IPS-20b (cell line): Measurements from ENCODE around the gene ZNF580.
A peak's percentile ranks its signal among the peaks of the same experiment; 100 is the strongest.

Experiments used
- H3K27ac ChIP-seq: one replicate; pipeline ENCODE4 v1.5.1; 2013; ENCODE audit warnings: low read length
- H3K27me3 ChIP-seq: 2 replicates; pipeline ENCODE4 v1.6.1; 2013; ENCODE audit warnings: mild to moderate bottlenecking, low read length, inconsistent platforms; ENCODE audit not compliant: insufficient read depth
- H3K36me3 ChIP-seq: 2 replicates; pipeline ENCODE4 v1.6.1; 2013; ENCODE audit warnings: low read depth, mild to moderate bottlenecking, inconsistent platforms, low read length, moderate library complexity; ENCODE audit not compliant: insufficient read depth
- H3K4me1 ChIP-seq: 2 replicates; pipeline ENCODE4 v1.6.1; 2013; ENCODE audit warnings: mild to moderate bottlenecking, control low read depth, inconsistent platforms, low read length, moderate library complexity; ENCODE audit not compliant: insufficient read depth
- H3K4me3 ChIP-seq: 2 replicates; pipeline ENCODE4 v1.5.1; 2013; ENCODE audit warnings: mild to moderate bottlenecking, low read length, inconsistent platforms
- H3K9ac ChIP-seq: 2 replicates; pipeline ENCODE4 v1.6.1; 2013; ENCODE audit warnings: low read depth, mild to moderate bottlenecking, inconsistent platforms, low read length, moderate library complexity
- H3K9me3 ChIP-seq: 2 replicates; pipeline ENCODE4 v1.6.1; 2013; ENCODE audit warnings: mild to moderate bottlenecking, low read depth, low read length, inconsistent platforms; ENCODE audit not compliant: insufficient read depth

The ZNF580 gene

GRCh38 chr19:55643887-55644176 is 3.0 kb downstream of the ZNF580 start:
- Histone ChIP-seq H3K27ac (peak overlapping the region; percentile 46), H3K27me3 (no peaks in the 10 kb centered on the region), H3K9ac (peak overlapping the region; percentile 97), H3K4me3 (peak overlapping the region; percentile 79), H3K4me1 (no peaks in the 10 kb centered on the region; the same call in 1 of the 2 replicates), H3K36me3 (peaks cover 15% of the 10 kb centered on the region), H3K9me3 (no peaks in the 10 kb centered on the region)

- no peaks in the 10 kb centered on the region; the same call in 1 of the 2 replicates for H3K4me1 ChIP-seq
- H3K36me3 ChIP-seq = peaks cover 15% of the 10 kb centered on the region
- no peaks in the 10 kb centered on the region for H3K9me3 ChIP-seq
- H3K27me3 ChIP-seq = no peaks in the 10 kb centered on the region
- H3K9ac ChIP-seq = peak overlapping the region; percentile 97
- peak overlapping the region; percentile 79 for H3K4me3 ChIP-seq
- peak overlapping the region; percentile 46 for H3K27ac ChIP-seq
These were observed 3.5 kb downstream of the ZNF580 start for GRCh38 chr19:55644191-55644833.

DNA sequence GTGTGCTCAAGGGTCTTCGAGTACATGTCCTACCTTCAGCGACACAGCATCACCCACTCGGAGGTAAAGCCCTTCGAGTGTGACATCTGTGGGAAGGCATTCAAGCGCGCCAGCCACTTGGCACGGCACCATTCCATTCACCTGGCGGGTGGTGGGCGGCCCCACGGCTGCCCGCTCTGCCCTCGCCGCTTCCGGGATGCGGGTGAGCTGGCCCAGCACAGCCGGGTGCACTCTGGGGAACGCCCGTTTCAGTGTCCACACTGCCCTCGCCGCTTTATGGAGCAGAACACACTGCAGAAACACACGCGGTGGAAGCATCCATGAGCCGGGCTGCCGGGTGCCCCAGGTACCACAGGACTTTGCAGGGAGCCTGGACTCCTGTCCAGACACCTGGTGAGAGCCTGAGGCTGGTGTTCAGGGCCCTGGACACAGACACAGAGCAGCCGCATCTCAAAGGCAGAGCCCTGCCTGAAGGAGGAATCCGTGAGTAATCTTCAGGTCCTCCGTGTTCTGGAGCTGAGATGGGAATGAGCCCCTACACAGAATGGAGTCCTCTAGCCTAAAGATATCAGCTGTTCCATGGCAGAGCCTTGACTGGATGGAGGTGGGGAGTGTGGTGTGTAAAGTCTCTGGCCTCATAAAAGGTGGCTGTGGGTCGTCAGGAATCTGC is 4.2 kb downstream of the ZNF580 start:
- Histone ChIP-seq H3K9ac (peak overlapping the region; percentile 97; the same call in 1 of the 2 replicates), H3K27ac (no peak overlapping the region), H3K36me3 (peaks cover 15% of the 10 kb centered on the region), H3K4me3 (peak overlapping the region; percentile 79; the same call in 1 of the 2 replicates), H3K27me3 (no peaks in the 10 kb centered on the region), H3K4me1 (no peaks in the 10 kb centered on the region; the same call in 1 of the 2 replicates), H3K9me3 (no peaks in the 10 kb centered on the region)

DNA sequence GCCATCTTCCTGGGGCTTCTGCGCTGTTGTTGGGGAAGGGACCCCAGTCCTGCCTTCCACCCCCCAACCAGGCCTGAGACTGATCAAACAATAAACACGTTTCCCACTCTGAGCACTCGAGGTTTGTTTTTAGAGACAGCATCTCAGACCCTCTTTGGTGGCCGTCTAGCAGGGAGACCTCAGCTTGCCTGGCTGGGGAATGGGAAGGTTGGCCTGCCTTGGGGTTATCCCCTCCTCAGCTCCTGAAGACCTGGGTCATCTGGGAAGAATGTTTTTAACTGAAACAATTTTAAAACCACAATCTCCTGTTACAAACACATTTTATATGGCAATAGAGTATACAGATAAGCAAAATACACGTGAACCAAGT is 4.7 kb downstream of the ZNF580 start:
- Histone ChIP-seq H3K9ac (no peak overlapping the region), H3K4me3 (no peak overlapping the region), H3K9me3 (no peaks in the 10 kb centered on the region), H3K36me3 (peaks cover 15% of the 10 kb centered on the region), H3K27ac (no peak overlapping the region), H3K27me3 (no peaks in the 10 kb centered on the region), H3K4me1 (no peaks in the 10 kb centered on the region; the same call in 1 of the 2 replicates)

DNA sequence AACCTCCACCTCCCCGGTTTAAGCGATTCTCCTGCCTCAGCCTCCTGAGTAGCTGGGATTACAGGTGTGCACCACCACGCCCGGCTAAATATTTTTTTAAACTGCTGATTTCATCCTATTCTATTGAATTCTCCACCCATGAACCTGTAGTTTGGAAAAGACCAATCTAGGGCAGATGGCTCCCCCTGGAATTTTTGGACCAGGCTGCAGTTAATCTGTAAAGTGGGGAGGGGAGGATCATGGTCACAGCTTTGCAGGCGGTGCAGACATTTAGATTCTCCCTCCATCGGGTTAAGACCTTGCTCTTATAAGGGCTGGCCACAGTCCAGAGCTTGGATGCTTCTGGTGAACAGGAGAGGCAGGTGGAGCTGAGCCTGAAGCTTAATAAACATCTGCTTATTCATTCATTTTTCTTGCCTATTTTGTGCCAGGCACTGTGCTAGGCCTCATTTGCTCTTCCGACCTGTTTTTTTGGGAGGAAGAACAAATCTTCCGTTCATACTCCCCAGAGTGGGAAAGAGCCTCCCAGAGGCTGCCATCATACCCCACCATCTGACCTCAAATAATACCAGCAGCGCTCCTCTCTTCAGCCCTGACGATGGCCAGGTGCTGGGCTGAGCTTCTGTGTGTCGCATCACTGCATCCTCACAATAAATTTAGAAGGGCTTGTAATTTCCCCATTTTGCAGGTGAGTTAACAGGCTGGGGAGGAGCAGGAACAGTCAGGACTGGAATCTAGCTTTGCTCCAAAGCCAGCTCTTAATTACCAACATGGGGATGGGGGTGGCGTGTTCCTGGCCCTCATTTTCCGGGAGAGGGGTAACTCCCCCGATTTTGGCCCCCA is 6.3 kb downstream of the ZNF580 start:
- no peaks in the 10 kb centered on the region; the same call in 1 of the 2 replicates for H3K4me1 ChIP-seq
- peak overlapping the region; percentile 75; the same call in 1 of the 2 replicates for H3K9ac ChIP-seq
- peaks cover 15% of the 10 kb centered on the region for H3K36me3 ChIP-seq
- peak overlapping the region; percentile 81 for H3K4me3 ChIP-seq
- no peaks in the 10 kb centered on the region for H3K9me3 ChIP-seq
- H3K27ac ChIP-seq = no peak overlapping the region
- H3K27me3 ChIP-seq = no peaks in the 10 kb centered on the region

DNA sequence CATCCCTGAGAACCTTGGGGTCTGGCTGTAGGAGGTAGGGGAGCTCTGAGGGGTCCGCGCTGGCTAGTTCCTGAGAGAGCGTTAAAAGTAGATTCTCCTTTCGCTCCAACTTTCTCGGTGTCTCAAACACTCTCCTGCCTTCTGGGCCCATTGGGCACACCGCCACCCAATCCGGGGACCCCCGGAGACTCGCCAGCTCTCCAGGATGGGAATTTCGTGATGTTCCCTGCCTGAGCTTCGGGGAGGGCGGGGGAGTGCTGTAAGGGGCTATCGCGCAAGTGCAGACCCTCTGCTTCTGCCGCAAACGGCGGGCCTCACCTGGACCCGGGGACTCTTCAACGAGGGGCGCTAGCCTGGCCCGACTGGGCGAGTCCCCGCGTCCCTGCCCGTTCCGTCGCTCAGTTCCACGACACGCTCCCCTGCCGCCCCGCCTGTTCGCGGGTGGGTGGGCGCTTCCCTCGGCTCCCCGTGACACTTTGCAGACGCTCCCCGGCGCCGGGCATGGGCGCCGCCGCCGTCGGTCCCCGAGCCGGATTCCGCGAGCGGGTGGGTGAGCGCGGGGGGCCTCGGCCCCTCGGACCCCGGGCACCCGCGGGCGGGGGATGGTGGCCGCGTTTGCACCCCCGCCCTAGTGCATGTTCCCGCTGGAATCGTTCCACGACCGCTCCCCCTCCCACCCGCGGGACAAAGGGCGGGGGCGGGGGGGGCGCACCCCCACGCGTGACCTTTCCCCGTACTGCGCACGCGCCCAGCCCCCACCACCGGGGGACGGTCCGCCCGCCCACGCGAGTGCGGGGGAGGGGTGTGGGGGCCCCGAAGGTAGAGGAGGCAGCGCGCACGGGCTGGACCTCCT is 7.2 kb downstream of the ZNF580 start, which contains the start of gene CCDC106:
Gene CCDC106, plus strand, starts transcription at position 481 of the 853 bp plus-strand sequence. CDS start 835 bp downstream, outside the sequence.
- H3K9me3 ChIP-seq = no peaks in the 10 kb centered on the region
- peaks cover 15% of the 10 kb centered on the region for H3K36me3 ChIP-seq
- H3K27me3 ChIP-seq = no peaks in the 10 kb centered on the region
- H3K27ac ChIP-seq = no peak within 1 kb of the TSS
- H3K9ac ChIP-seq = peak within 1 kb of the TSS; percentile 75
- H3K4me1 ChIP-seq = no peaks in the 10 kb centered on the region; the same call in 1 of the 2 replicates
- peak within 1 kb of the TSS; percentile 81 for H3K4me3 ChIP-seq

- Histone ChIP-seq H3K9me3 (no peaks in the 10 kb centered on the region), H3K27me3 (no peaks in the 10 kb centered on the region), H3K9ac (peak overlapping the region; percentile 75), H3K36me3 (peaks cover 15% of the 10 kb centered on the region), H3K4me1 (no peaks in the 10 kb centered on the region; the same call in 1 of the 2 replicates), H3K4me3 (peak overlapping the region; percentile 81), H3K27ac (no peak overlapping the region)
These were observed 7.9 kb downstream of the ZNF580 start for GRCh38 chr19:55648585-55649267.

DNA sequence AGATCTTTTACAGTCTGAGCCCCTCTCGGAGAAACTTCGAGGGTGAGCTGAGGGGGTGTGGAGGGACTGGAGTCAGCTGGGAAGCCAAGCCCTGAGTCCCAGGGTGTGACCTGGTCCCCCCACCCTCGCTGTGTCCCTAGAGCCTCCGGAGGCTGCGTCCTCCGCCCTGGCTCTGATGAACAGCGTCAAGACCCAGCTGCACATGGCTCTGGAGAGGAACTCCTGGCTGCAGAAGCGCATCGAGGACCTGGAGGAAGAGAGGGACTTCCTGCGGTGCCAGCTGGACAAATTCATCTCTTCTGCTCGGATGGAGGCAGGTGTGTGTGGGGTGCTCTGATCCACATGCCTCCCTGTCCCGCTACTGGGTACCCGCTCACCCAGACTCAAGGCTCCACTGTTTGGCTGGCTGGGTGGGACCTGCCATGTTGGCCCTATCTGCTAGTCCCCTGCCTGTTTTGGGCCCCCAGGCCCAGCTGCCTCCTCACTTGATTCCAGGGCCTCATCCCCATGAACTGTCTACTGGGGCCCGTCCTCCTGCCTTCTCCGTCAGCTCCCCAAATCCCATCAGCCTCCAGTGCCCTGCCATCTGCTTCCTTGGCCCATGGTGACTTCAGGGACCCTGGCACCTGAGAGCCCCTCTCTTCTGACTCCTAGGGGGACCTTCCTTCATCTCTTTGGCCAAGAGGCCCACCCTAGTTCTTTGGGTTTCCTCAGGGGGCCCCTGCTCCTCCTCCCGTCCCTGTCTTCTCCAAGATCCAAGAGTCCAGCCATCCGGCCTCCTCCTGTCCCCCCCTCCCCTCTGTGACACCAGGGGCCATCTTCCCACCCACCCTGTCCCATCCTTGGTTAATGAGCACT is 8.7 kb downstream of the ZNF580 start:
- H3K4me3 ChIP-seq = no peak overlapping the region
- no peaks in the 10 kb centered on the region for H3K9me3 ChIP-seq
- no peaks in the 10 kb centered on the region; the same call in 1 of the 2 replicates for H3K4me1 ChIP-seq
- H3K27ac ChIP-seq = no peak overlapping the region
- peaks cover 13% of the 10 kb centered on the region for H3K36me3 ChIP-seq
- H3K27me3 ChIP-seq = no peaks in the 10 kb centered on the region
- H3K9ac ChIP-seq = no peak overlapping the region

DNA sequence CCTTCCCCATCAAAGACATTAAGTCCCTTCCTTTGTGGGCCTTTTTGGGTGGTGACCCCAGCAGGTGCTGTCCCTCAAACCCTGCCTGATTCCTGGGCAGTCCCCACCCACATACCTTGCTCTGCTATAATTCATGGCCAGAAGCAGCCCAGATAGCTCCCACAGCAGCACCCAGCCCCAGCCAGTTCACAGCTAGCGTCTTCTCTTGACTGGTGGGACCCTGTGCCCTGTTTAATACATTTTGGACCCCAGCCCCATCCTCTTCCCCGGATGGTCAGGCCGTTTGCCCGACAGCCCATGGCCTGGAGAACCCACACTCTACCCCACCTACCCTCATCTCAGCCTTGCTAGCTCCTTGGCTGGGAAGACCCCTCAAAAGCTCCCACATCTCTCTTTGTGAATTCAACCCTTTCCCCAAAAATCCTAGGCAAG is 9.3 kb downstream of the ZNF580 start:
- no peaks in the 10 kb centered on the region for H3K27me3 ChIP-seq
- H3K27ac ChIP-seq = no peak overlapping the region
- H3K36me3 ChIP-seq = peaks cover 7% of the 10 kb centered on the region
- no peaks in the 10 kb centered on the region; the same call in 1 of the 2 replicates for H3K4me1 ChIP-seq
- H3K9ac ChIP-seq = no peak overlapping the region
- H3K9me3 ChIP-seq = no peaks in the 10 kb centered on the region
- no peak overlapping the region for H3K4me3 ChIP-seq

DNA sequence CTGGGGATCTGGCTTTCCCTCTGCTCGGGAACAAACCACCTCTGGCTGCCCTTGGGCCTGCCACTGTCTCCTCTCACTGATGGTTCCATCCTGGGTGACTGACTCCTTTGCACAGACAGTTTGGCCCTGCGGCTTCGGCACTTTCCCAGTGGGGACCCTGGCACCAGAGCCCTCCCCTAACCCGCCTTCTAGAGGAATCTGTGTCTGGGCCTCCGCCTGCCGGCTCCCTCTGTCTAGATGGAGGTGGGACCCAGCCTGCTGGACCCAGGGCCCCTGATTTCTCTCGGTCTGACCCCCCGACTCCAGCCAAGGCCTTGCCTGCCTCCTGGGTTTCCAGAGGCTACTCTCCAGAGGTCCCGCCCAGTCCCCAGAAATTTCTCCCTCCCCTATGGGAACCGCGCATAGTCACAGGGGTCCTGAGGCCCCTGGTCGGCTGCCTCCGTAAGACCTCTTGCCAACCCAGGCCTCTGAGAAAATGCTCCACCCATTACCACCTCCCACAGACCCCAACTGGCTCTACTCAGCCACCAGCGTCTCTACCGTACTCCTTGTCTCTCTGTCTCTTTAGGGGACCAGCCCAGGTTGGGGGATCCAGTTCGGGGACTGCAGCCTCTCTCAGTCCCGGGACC is 9.9 kb downstream of the ZNF580 start:
- H3K36me3 ChIP-seq = peaks cover under 1% of the 10 kb centered on the region
- H3K4me1 ChIP-seq = no peaks in the 10 kb centered on the region; the same call in 1 of the 2 replicates
- H3K27ac ChIP-seq = no peak overlapping the region
- H3K9ac ChIP-seq = no peak overlapping the region
- H3K27me3 ChIP-seq = no peaks in the 10 kb centered on the region
- H3K9me3 ChIP-seq = no peaks in the 10 kb centered on the region
- no peak overlapping the region for H3K4me3 ChIP-seq
